SK-N-MC (cell line): ENCODE measurements around the gene MAT2B.

Source experiments
- DNase-seq: peaks from one replicate; pipeline ENCODE4 v3.0.0-alpha.2; 2011; ENCODE audit warnings: low read depth, low spot score
- H3K27ac ChIP-seq: fragments of 200-600 bp; sonication (generic); 2 replicates; pipeline ENCODE4 v1.5.1; 2016; ENCODE audit warnings: mixed run types
- H3K36me3 ChIP-seq: fragments of 200-600 bp; sonication (generic); 2 replicates; pipeline ENCODE4 v1.6.1; 2017; ENCODE audit warnings: antibody characterized with exemption, low read length, mixed read lengths; ENCODE audit not compliant: insufficient read depth
- H3K4me3 ChIP-seq: fragments of 200-600 bp; sonication (generic); 2 replicates; pipeline ENCODE4 v1.5.1; 2016
- H3K9ac ChIP-seq: fragments of 200-600 bp; sonication (generic); 2 replicates; pipeline ENCODE4 v1.8.0; 2017; ENCODE audit warnings: mixed run types, mixed read lengths; ENCODE audit not compliant: insufficient read length
- H3K9me3 ChIP-seq: fragments of 200-600 bp; sonication (generic); 2 replicates; pipeline ENCODE4 v1.6.1; 2017; ENCODE audit warnings: low read depth, mild to moderate bottlenecking, antibody characterized with exemption, low read length, moderate library complexity, mixed read lengths
- EZH2 ChIP-seq: fragments of 200-600 bp; sonication (generic); IDR thresholded peaks from one replicate; pipeline ENCODE4 v1.6.1; 2017; ENCODE audit warnings: antibody characterized with exemption
- FOXP2 ChIP-seq: optimal IDR thresholded peaks from 2 replicates; pipeline ENCODE3; 2011; ENCODE audit warnings: mild to moderate bottlenecking, moderate library complexity; ENCODE audit not compliant: insufficient read depth; ENCODE audit errors: extremely low read length, control extremely low read depth
- POLR2AphosphoS5 ChIP-seq: IDR thresholded peaks from 2 replicates; pipeline ENCODE4 v1.6.1; 2012; ENCODE audit warnings: mild to moderate bottlenecking, low read depth, low read length, borderline replicate concordance

Gene MAT2B

GRCh38 chr5:163567811-163568210, 62.4 kb downstream of the MAT2B start:
- no peak for DNase-seq
- no peak overlapping the region for H3K9ac ChIP-seq
- no peaks in the 10 kb centered on the region for H3K36me3 ChIP-seq
- H3K9me3 ChIP-seq: no peaks in the 10 kb centered on the region
- H3K4me3 ChIP-seq: no peak overlapping the region
- H3K27ac ChIP-seq: no peak overlapping the region
- TF ChIP-seq POLR2AphosphoS5: no peak
- no peak for TF ChIP-seq FOXP2
- TF ChIP-seq EZH2: no peak
